ENCODE measurements around the gene MEX3C.

Gene MEX3C

GRCh38 chr18:51197661-51198424 is at the start of gene MEX3C:
MEX3C (minus strand) TSS chr18:51197681; CDS start chr18:51197320, 361 bp downstream.
- peak; percentile 97 for DNase-seq
- in situ Hi-C loops (cut with HindIII; ENCODE audit: low pct_ligation_motif_present, low pct_unique_long_range_greater_than_20kb, low sequenced_read_pairs) = no loop called here

- in situ Hi-C loops (cut with HindIII; ENCODE audit: low pct_ligation_motif_present, low pct_unique_long_range_greater_than_20kb, low sequenced_read_pairs) = no loop called here
- DNase-seq = no peak
Observed at GRCh38 chr18:51241226-51241625, 43.7 kb upstream of the MEX3C start.

GRCh38 chr18:51236225-51236624 is 38.7 kb upstream of the MEX3C start:
- in situ Hi-C loops (cut with HindIII; ENCODE audit: low pct_ligation_motif_present, low pct_unique_long_range_greater_than_20kb, low sequenced_read_pairs) = no loop called here
- peak; percentile 34 for DNase-seq

- peak; percentile 41 for DNase-seq
- in situ Hi-C loops (cut with HindIII; ENCODE audit: low pct_ligation_motif_present, low pct_unique_long_range_greater_than_20kb, low sequenced_read_pairs) = no loop called here
Observed at GRCh38 chr18:51235009-51235789, 37.7 kb upstream of the MEX3C start.

GRCh38 chr18:51234117-51235008 is 36.9 kb upstream of the MEX3C start:
- in situ Hi-C loops (cut with HindIII; ENCODE audit: low pct_ligation_motif_present, low pct_unique_long_range_greater_than_20kb, low sequenced_read_pairs) = no loop called here
- peak; percentile 7 for DNase-seq

- in situ Hi-C loops (cut with HindIII; ENCODE audit: low pct_ligation_motif_present, low pct_unique_long_range_greater_than_20kb, low sequenced_read_pairs) = no loop called here
- DNase-seq = no peak
Observed at GRCh38 chr18:51229328-51229727, 31.8 kb upstream of the MEX3C start.

- in situ Hi-C loops (cut with HindIII; ENCODE audit: low pct_ligation_motif_present, low pct_unique_long_range_greater_than_20kb, low sequenced_read_pairs) = no loop called here
- no peak for DNase-seq
Observed at GRCh38 chr18:51227660-51228059, 30.2 kb upstream of the MEX3C start.

- DNase-seq = no peak
- in situ Hi-C loops (cut with HindIII; ENCODE audit: low pct_ligation_motif_present, low pct_unique_long_range_greater_than_20kb, low sequenced_read_pairs) = no loop called here
Observed at GRCh38 chr18:51226587-51227350, 29.3 kb upstream of the MEX3C start.

GRCh38 chr18:51226068-51226467 is 28.6 kb upstream of the MEX3C start:
- DNase-seq = no peak
- in situ Hi-C loops (cut with HindIII; ENCODE audit: low pct_ligation_motif_present, low pct_unique_long_range_greater_than_20kb, low sequenced_read_pairs) = no loop called here

- in situ Hi-C loops (cut with HindIII; ENCODE audit: low pct_ligation_motif_present, low pct_unique_long_range_greater_than_20kb, low sequenced_read_pairs) = no loop called here
- no peak for DNase-seq
Observed at GRCh38 chr18:51212606-51213005, 15.1 kb upstream of the MEX3C start.

- DNase-seq = no peak
- in situ Hi-C loops (cut with HindIII; ENCODE audit: low pct_ligation_motif_present, low pct_unique_long_range_greater_than_20kb, low sequenced_read_pairs) = no loop called here
Observed at GRCh38 chr18:51211552-51211951, 14.1 kb upstream of the MEX3C start.

GRCh38 chr18:51196811-51197660 is 445 bp downstream of the MEX3C start:
- peak; percentile 30 for DNase-seq
- in situ Hi-C loops (cut with HindIII; ENCODE audit: low pct_ligation_motif_present, low pct_unique_long_range_greater_than_20kb, low sequenced_read_pairs) = no loop called here

GRCh38 chr18:51196118-51196810 is 1.2 kb downstream of the MEX3C start:
- in situ Hi-C loops (cut with HindIII; ENCODE audit: low pct_ligation_motif_present, low pct_unique_long_range_greater_than_20kb, low sequenced_read_pairs) = no loop called here
- peak; percentile 25 for DNase-seq

GRCh38 chr18:51195451-51196117 is 1.9 kb downstream of the MEX3C start:
- DNase-seq = peak; percentile 30
- in situ Hi-C loops (cut with HindIII; ENCODE audit: low pct_ligation_motif_present, low pct_unique_long_range_greater_than_20kb, low sequenced_read_pairs) = no loop called here

- no peak for DNase-seq
- in situ Hi-C loops (cut with HindIII; ENCODE audit: low pct_ligation_motif_present, low pct_unique_long_range_greater_than_20kb, low sequenced_read_pairs) = no loop called here
Observed at GRCh38 chr18:51195086-51195450, 2.4 kb downstream of the MEX3C start.

GRCh38 chr18:51194604-51195003 is 2.9 kb downstream of the MEX3C start:
- in situ Hi-C loops (cut with HindIII; ENCODE audit: low pct_ligation_motif_present, low pct_unique_long_range_greater_than_20kb, low sequenced_read_pairs) = no loop called here
- no peak for DNase-seq
